RPMI7951 (cell line): Measurements from ENCODE around the gene ACE. TPM values are rescaled to one million over a fixed set of nuclear protein-coding genes. Genes with fewer than 3 reads are reported as not detected.
A peak's percentile ranks its signal among the peaks of the same experiment; 100 is the strongest.

Experiments used
- DNase-seq: peaks from one replicate; pipeline ENCODE4 v3.0.0-alpha.2; 2012; ENCODE audit warnings: low read depth
- total RNA-seq: library from RNA; depleted of rRNA; stranded (reverse); fragments of >200 nt; shearing (Covaris generic); gene quantifications from 2 replicates; pipeline ENCODE4 v1.2.3, GENCODE V29; 2014

Gene ACE
- total RNA-seq, 1 experiment from 2014 or later, result 0.72 TPM

GRCh38 chr17:63474586-63475460, 2.0 kb upstream of the ACE start:
- no peak for DNase-seq

DNA sequence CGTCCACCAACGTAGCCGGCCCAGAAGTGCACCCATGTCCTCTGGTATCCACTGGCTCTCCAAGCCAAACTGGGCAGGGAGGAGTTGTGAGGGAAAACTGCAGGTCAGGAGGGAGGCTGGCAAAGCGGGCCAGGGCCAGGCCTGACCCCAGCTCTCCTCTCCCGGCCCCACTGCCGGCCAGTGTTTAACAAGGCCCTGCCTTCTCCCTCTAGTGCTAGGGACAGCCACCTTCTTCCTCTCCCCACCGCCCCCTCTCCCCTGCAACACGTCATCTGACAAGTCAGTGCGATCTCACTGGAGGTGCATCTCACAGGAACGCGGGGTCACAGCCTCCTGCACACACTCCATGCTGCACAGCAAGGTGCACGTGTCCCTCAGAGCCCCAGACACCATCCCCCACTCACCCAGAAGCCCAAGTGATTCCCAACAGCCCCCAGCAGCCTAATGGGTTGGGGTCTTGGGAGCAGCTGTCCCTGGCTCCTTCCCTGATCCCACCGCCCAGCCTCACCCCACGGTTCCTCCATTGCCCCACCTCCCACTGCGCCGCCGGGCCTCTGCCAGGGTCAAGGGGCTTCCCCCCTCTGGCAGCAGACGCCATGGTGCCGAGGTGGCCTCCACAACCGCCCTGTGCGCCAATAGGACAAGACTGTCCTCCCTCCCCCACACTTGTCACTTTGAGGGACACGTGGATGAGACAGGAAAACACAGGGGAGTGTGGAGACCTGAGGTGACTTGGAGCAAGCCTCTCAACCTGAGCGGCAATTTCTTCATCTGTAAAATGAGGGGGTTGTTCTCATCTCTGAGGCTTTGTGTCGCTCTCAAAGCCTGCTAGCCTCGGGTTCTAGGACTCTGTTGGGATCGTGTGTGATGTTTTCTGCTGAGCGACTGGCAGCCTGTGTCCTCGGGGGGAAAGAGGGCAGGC, 1.1 kb upstream of the ACE start:
- no peak for DNase-seq

- peak; percentile 16 for DNase-seq
These were observed 405 bp upstream of the ACE start for GRCh38 chr17:63476459-63476853.

DNA sequence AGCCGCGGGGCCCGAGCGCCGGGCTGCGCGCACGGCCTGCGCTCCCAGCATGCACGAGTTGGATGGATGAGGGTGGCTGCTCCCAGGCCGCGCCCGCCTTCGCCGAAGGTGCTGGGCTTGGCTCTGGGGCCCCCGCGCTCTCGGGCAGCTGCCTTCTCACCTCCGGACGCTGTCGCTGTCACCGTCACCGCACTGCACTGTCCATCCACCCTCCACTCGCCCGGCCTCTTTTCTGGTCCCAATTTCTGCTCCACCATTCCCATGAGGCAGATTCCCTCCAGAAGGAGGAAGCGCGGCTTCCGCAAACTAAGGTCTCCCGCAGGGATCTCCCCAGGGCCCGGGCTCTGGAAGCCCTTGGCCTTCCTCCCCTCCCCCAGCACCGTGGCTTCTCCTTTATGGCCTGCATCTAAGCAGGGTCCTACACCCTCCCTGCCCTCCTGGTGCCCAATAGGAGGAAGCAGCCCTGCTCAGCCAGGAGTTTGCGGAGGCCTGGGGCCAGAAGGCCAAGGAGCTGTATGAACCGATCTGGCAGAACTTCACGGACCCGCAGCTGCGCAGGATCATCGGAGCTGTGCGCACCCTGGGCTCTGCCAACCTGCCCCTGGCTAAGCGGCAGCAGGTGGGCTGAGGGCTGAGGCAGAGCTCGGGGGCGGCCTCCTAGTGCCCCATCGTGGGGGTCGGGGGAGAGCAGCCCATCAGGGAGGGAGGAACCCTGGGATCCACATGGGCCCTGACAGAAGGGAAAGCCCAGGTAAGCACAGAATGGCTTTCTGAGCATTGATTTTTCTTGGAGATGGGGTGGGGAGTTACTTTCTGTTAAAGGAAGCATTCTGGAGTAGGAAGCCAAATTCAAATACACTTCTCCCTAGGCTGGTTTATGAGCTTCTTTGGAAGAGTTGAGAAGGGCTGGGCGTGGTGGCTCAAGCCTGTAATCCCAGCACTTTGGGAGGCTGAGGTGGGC, 899 bp downstream of the ACE start:
- no peak for DNase-seq

DNA sequence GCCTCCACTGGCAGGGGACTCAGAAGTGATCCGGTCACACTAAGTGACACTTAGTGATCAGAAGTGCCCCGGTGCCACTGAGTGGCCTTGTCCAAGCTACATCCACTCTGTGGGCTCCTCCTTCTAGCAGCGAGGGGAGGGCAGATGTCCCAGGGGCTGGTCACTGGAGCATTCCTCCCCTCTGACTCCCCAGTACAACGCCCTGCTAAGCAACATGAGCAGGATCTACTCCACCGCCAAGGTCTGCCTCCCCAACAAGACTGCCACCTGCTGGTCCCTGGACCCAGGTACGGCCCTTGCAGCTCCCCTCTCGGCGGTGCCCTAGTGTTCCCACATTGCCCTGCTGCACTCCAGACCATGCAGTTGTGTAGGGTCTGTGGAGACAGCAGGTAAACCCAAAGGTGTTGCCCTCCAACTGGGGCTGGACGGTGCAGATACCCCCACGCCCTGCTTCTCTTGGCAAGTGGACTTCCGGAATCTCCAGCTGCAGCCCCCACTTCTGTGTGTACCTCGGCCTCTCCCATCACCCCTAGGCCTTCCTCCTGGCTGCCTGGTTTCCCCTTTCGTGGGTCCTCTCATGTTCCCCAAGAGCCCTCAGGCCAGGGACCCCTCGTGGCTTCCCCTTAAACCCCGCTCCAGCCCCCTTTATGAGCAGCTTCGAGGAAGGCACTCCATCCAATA, 2.1 kb downstream of the ACE start:
- DNase-seq, result peak; percentile 87

DNA sequence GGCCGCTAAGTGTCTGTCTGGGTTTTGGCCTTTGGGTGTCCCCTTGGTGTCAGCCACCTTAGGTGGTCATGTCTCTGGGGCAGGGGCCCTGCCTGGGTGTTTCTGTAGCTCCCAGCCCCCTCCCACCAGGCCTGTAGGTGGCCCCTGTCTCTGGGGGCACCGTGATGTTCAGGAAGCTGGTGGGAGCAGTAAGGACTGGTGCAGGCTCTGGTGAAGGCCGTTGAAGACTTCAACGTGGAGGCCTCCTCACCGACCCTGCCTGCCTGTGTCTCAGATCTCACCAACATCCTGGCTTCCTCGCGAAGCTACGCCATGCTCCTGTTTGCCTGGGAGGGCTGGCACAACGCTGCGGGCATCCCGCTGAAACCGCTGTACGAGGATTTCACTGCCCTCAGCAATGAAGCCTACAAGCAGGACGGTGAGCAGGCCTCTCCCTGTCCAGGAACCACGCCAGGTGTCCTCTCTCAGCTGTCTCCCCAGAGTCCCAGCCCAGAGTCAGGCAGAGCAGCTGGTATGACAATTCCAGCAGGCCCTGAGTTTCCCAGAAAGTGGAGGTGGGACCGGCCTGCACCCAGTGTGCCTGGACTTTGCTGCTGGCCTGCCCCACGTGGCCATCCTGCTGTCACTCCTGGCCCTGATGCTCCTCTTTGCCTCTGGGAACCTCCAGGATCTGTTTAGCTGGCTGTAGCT, 2.8 kb downstream of the ACE start:
- DNase-seq, result no peak

- DNase-seq, result no peak
These were observed 3.4 kb downstream of the ACE start for GRCh38 chr17:63480192-63480784.

- no peak for DNase-seq
These were observed 4.1 kb downstream of the ACE start for GRCh38 chr17:63480826-63481487.

DNA sequence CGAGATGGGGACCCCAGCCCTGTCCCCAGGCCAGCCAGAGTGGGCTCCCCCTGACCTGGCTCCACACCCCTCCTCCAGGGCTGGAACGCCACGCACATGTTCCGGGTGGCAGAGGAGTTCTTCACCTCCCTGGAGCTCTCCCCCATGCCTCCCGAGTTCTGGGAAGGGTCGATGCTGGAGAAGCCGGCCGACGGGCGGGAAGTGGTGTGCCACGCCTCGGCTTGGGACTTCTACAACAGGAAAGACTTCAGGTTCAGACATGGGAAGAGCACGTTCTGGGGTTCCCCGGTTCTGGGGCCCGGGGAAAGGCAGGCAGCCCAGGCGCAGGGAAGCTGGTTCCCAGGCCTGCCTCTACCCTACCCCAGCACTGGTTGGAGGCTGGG, 4.6 kb downstream of the ACE start:
- DNase-seq, result no peak

DNA sequence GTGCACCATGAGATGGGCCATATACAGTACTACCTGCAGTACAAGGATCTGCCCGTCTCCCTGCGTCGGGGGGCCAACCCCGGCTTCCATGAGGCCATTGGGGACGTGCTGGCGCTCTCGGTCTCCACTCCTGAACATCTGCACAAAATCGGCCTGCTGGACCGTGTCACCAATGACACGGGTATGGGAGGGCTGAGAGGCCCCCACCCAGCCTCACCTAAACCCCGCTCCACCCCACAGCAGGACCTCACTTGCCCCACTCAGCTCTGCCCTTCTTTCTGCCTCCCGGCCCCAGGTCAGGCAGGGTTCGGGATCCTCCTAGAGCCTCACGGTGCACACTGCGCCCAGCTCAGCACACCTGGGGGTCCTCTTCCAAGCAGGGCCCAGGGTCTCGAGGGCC, 5.6 kb downstream of the ACE start:
- DNase-seq, result no peak

DNA sequence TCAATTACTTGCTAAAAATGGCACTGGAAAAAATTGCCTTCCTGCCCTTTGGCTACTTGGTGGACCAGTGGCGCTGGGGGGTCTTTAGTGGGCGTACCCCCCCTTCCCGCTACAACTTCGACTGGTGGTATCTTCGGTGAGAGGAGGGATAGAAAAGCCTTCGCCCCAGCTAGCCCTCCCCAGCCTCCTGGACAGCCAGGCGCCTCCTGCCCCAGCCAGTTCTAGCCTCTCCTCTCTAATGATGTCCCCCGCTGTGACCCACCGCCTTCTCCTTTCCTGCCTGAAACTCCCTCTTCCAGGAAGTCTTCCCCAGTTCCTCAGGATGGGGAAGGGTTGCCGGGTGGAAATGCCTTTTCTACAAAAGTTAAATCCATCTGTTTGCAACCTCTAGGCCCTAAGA, 6.2 kb downstream of the ACE start:
- DNase-seq, result no peak

- DNase-seq, result no peak
These were observed 7.1 kb downstream of the ACE start for GRCh38 chr17:63483655-63484575.

- DNase-seq, result no peak
These were observed 9.6 kb downstream of the ACE start for GRCh38 chr17:63486317-63487013.

GRCh38 chr17:63487014-63487339, 10.1 kb downstream of the ACE start:
- DNase-seq, result no peak

DNA sequence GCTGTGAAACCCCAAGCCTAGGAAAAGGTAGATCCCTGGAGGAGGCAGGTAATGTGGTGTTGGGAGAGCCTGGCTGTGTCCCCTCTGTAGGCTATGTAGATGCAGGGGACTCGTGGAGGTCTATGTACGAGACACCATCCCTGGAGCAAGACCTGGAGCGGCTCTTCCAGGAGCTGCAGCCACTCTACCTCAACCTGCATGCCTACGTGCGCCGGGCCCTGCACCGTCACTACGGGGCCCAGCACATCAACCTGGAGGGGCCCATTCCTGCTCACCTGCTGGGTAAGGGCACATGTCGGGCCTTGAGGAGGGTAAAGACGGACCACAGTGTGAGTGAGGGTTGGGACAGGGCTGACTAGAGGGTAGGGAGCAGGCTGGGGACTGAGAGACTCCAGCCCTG, 12.0 kb downstream of the ACE start:
- no peak for DNase-seq

- no peak for DNase-seq
These were observed 12.4 kb downstream of the ACE start for GRCh38 chr17:63489291-63489690.

DNA sequence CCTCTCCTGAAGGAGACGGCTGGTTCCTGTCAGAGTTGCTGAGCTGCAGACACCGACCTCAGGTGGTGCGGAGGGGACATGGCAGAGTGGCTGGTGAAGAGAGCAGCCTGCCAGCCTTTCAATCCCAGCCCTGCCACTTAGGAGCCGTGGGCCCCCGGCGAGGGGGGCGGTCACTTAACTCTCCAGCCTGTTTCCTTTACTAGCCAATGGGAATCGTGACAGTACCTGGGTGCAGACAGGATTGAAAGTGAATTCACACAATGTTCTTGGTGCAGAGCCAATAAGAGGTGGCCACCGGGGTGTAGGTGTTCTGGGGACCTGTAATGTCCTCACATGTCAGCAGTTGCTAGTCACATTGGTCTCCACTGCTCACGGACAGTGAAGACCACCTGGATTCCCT, 13.5 kb downstream of the ACE start:
- no peak for DNase-seq

GRCh38 chr17:63490858-63491400, 14.1 kb downstream of the ACE start:
- DNase-seq, result no peak
